SK-N-MC (cell line): Measurements from ENCODE around the gene HBA2.
"Not testable (repeated sequence)": the region's sequence is repeated elsewhere in the genome, so short reads cannot be mapped to it uniquely, and the experiment has no call there.

Experiments
- DNase-seq: peaks from one replicate; pipeline ENCODE4 v3.0.0-alpha.2; 2011; ENCODE audit warnings: low read depth, low spot score
- H3K27ac ChIP-seq: fragments of 200-600 bp; sonication (generic); 2 replicates; pipeline ENCODE4 v1.5.1; 2016; ENCODE audit warnings: mixed run types
- H3K36me3 ChIP-seq: fragments of 200-600 bp; sonication (generic); 2 replicates; pipeline ENCODE4 v1.6.1; 2017; ENCODE audit warnings: antibody characterized with exemption, low read length, mixed read lengths; ENCODE audit not compliant: insufficient read depth
- H3K4me3 ChIP-seq: fragments of 200-600 bp; sonication (generic); 2 replicates; pipeline ENCODE4 v1.5.1; 2016
- H3K9ac ChIP-seq: fragments of 200-600 bp; sonication (generic); 2 replicates; pipeline ENCODE4 v1.8.0; 2017; ENCODE audit warnings: mixed run types, mixed read lengths; ENCODE audit not compliant: insufficient read length
- H3K9me3 ChIP-seq: fragments of 200-600 bp; sonication (generic); 2 replicates; pipeline ENCODE4 v1.6.1; 2017; ENCODE audit warnings: low read depth, mild to moderate bottlenecking, antibody characterized with exemption, low read length, moderate library complexity, mixed read lengths
- EZH2 ChIP-seq: fragments of 200-600 bp; sonication (generic); IDR thresholded peaks from one replicate; pipeline ENCODE4 v1.6.1; 2017; ENCODE audit warnings: antibody characterized with exemption
- FOXP2 ChIP-seq: optimal IDR thresholded peaks from 2 replicates; pipeline ENCODE3; 2011; ENCODE audit warnings: mild to moderate bottlenecking, moderate library complexity; ENCODE audit not compliant: insufficient read depth; ENCODE audit errors: extremely low read length, control extremely low read depth
- POLR2AphosphoS5 ChIP-seq: IDR thresholded peaks from 2 replicates; pipeline ENCODE4 v1.6.1; 2012; ENCODE audit warnings: mild to moderate bottlenecking, low read depth, low read length, borderline replicate concordance

HBA2 gene

DNA sequence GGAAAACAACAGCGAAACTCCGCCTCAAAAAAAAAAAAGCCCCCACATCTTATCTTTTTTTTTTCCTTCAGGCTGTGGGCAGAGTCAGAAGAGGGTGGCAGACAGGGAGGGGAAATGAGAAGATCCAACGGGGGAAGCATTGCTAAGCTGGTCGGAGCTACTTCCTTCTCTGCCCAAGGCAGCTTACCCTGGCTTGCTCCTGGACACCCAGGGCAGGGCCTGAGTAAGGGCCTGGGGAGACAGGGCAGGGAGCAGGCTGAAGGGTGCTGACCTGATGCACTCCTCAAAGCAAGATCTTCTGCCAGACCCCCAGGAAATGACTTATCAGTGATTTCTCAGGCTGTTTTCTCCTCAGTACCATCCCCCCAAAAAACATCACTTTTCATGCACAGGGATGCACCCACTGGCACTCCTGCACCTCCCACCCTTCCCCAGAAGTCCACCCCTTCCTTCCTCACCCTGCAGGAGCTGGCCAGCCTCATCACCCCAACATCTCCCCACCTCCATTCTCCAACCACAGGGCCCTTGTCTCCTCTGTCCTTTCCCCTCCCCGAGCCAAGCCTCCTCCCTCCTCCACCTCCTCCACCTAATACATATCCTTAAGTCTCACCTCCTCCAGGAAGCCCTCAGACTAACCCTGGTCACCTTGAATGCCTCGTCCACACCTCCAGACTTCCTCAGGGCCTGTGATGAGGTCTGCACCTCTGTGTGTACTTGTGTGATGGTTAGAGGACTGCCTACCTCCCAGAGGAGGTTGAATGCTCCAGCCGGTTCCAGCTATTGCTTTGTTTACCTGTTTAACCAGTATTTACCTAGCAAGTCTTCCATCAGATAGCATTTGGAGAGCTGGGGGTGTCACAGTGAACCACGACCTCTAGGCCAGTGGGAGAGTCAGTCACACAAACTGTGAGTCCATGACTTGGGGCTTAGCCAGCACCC, 2.6 kb downstream of the HBA2 start:
- Histone ChIP-seq H3K36me3 (no peaks in the 10 kb centered on the region), H3K9me3 (no peaks in the 10 kb centered on the region), H3K9ac (no peak overlapping the region), H3K4me3 (no peak overlapping the region), H3K27ac (no peak overlapping the region)
- no peak for DNase-seq
- no peak for TF ChIP-seq POLR2AphosphoS5
- TF ChIP-seq EZH2, result no peak
- no peak for TF ChIP-seq FOXP2

DNA sequence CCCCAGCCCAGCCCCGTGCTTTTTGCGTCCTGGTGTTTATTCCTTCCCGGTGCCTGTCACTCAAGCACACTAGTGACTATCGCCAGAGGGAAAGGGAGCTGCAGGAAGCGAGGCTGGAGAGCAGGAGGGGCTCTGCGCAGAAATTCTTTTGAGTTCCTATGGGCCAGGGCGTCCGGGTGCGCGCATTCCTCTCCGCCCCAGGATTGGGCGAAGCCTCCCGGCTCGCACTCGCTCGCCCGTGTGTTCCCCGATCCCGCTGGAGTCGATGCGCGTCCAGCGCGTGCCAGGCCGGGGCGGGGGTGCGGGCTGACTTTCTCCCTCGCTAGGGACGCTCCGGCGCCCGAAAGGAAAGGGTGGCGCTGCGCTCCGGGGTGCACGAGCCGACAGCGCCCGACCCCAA, 3.3 kb downstream of the HBA2 start:
- not testable (repeated sequence) for H3K9ac ChIP-seq, H3K27ac ChIP-seq, DNase-seq, H3K9me3 ChIP-seq, H3K4me3 ChIP-seq, H3K36me3 ChIP-seq

DNA sequence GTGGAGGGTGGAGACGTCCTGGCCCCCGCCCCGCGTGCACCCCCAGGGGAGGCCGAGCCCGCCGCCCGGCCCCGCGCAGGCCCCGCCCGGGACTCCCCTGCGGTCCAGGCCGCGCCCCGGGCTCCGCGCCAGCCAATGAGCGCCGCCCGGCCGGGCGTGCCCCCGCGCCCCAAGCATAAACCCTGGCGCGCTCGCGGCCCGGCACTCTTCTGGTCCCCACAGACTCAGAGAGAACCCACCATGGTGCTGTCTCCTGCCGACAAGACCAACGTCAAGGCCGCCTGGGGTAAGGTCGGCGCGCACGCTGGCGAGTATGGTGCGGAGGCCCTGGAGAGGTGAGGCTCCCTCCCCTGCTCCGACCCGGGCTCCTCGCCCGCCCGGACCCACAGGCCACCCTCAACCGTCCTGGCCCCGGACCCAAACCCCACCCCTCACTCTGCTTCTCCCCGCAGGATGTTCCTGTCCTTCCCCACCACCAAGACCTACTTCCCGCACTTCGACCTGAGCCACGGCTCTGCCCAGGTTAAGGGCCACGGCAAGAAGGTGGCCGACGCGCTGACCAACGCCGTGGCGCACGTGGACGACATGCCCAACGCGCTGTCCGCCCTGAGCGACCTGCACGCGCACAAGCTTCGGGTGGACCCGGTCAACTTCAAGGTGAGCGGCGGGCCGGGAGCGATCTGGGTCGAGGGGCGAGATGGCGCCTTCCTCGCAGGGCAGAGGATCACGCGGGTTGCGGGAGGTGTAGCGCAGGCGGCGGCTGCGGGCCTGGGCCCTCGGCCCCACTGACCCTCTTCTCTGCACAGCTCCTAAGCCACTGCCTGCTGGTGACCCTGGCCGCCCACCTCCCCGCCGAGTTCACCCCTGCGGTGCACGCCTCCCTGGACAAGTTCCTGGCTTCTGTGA, 4.1 kb downstream of the HBA2 start, which contains the start of gene HBA1:
Gene HBA1 (plus strand): TSS at position 204 of the 906 bp plus-strand sequence. CDS start 37 bp downstream, at position 241.
- not testable (repeated sequence) for H3K9me3 ChIP-seq, H3K4me3 ChIP-seq, H3K27ac ChIP-seq, H3K9ac ChIP-seq, DNase-seq, H3K36me3 ChIP-seq

DNA sequence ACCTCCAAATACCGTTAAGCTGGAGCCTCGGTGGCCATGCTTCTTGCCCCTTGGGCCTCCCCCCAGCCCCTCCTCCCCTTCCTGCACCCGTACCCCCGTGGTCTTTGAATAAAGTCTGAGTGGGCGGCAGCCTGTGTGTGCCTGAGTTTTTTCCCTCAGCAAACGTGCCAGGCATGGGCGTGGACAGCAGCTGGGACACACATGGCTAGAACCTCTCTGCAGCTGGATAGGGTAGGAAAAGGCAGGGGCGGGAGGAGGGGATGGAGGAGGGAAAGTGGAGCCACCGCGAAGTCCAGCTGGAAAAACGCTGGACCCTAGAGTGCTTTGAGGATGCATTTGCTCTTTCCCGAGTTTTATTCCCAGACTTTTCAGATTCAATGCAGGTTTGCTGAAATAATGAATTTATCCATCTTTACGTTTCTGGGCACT, 4.7 kb downstream of the HBA2 start:
- H3K9ac ChIP-seq, result no peak overlapping the region
- no peak overlapping the region for H3K4me3 ChIP-seq
- no peaks in the 10 kb centered on the region for H3K36me3 ChIP-seq
- H3K9me3 ChIP-seq, result no peaks in the 10 kb centered on the region
- DNase-seq, result no peak
- no peak overlapping the region for H3K27ac ChIP-seq
- TF ChIP-seq FOXP2 (no peak), POLR2AphosphoS5 (no peak), EZH2 (no peak)

DNA sequence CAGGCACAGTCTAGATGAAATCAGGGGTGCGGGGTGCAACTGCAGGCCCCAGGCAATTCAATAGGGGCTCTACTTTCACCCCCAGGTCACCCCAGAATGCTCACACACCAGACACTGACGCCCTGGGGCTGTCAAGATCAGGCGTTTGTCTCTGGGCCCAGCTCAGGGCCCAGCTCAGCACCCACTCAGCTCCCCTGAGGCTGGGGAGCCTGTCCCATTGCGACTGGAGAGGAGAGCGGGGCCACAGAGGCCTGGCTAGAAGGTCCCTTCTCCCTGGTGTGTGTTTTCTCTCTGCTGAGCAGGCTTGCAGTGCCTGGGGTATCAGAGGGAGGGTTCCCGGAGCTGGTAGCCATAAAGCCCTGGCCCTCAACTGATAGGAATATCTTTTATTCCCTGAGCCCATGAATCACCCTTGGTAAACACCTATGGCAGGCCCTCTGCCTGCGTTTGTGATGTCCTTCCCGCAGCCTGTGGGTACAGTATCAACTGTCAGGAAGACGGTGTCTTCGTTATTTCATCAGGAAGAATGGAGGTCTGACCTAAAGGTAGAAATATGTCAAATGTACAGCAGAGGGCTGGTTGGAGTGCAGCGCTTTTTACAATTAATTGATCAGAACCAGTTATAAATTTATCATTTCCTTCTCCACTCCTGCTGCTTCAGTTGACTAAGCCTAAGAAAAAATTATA, 5.4 kb downstream of the HBA2 start:
- H3K4me3 ChIP-seq, result no peak overlapping the region
- no peak for DNase-seq

DNA sequence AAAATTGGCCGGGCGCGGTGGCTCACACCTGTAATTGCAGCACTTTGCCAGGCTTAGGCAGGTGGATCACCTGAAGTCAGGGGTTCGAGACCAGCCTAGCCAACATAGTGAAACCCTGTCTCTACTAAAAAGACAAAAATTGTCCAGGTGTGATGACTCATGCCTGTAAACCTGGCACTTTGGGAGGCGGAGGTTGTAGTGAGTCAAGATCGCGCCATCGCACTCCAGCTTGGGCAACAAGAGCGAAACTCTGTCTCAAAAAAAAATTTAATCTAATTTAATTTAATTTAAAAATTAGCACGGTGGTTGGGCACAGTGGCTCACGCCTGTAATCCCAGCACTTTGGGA, 6.0 kb downstream of the HBA2 start:
- H3K36me3 ChIP-seq, result no peaks in the 10 kb centered on the region
- TF ChIP-seq POLR2AphosphoS5 (no peak), FOXP2 (no peak), EZH2 (no peak)
- H3K27ac ChIP-seq, result no peak overlapping the region
- no peak for DNase-seq
- no peaks in the 10 kb centered on the region for H3K9me3 ChIP-seq
- H3K4me3 ChIP-seq, result no peak overlapping the region
- H3K9ac ChIP-seq, result no peak overlapping the region

More for the DNA sequence above, 5.4 kb downstream of the HBA2 start:
- no peak for TF ChIP-seq POLR2AphosphoS5
- TF ChIP-seq FOXP2, result no peak
- no peak for TF ChIP-seq EZH2
- H3K9ac ChIP-seq, result no peak overlapping the region
- no peaks in the 10 kb centered on the region for H3K9me3 ChIP-seq
- H3K27ac ChIP-seq, result no peak overlapping the region
- no peaks in the 10 kb centered on the region for H3K36me3 ChIP-seq

DNA sequence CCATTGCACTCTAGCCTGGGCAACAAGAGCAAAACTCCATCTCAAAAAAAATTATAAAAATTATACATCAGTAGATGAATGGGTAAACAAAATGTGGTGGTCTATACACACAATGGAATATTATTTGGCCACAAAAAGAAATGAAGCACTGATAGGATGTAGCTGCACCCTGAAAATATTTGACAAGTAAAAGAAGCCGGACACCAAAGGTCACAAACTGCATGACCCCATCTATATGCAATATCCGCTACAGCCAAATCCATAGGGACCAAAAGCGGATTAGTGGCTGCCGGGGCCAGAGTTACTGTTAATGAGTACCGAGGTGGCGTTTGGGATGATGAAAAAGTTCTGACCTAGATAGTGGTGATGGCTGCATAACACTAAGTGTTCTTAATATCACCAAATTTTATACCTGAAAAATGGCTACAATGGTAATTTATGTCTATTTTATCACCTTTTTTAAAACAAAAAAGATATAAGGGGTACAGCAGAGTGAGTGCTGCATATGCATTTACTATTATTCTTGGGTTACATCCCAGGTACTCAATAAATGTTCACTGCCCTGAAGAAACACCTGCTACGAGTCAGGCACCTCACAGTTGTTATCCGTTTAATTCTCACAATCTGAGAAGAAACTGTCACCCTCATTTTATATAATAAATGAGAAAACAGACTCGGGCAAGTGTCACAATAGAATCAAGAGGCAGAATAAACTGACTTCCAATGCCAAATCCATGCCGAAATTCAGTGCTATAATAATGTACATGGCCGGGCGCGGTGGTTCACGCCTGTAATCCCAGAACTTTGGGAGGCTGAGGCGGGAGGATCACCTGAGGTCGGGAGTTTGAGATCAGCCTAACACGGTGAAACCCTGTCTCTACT, 6.8 kb downstream of the HBA2 start:
- H3K27ac ChIP-seq, result no peak overlapping the region
- no peak for DNase-seq
- H3K9ac ChIP-seq, result no peak overlapping the region
- TF ChIP-seq EZH2 (peak; percentile 42), POLR2AphosphoS5 (no peak)
- H3K36me3 ChIP-seq, result no peaks in the 10 kb centered on the region
- no peak overlapping the region for H3K4me3 ChIP-seq
- no peaks in the 10 kb centered on the region for H3K9me3 ChIP-seq
